Muscle layer of colon (tissue), 2 donors: ENCODE data around the gene SIGLEC12.

Source experiments
- H3K27ac ChIP-seq: one replicate; pipeline ENCODE4 v1.7.0; 2013; ENCODE audit warnings: low read depth, mild to moderate bottlenecking, low read length, moderate library complexity
- H3K27me3 ChIP-seq, 2 donors: one replicate each; pipeline ENCODE4 v1.7.0; 2013; ENCODE audit warnings: low read length in 2 of 2, mild to moderate bottlenecking in 2 of 2; ENCODE audit not compliant: insufficient read depth in 2 of 2, control insufficient read depth in 1 of 2
- H3K36me3 ChIP-seq: one replicate; pipeline ENCODE4 v1.7.0; 2013; ENCODE audit warnings: mild to moderate bottlenecking, low read length; ENCODE audit not compliant: insufficient read depth
- H3K4me1 ChIP-seq: one replicate; pipeline ENCODE4 v1.7.0; 2013; ENCODE audit warnings: mild to moderate bottlenecking, low read length; ENCODE audit not compliant: insufficient read depth
- H3K4me3 ChIP-seq, 2 donors: one replicate each; pipeline ENCODE4 v1.7.0; 2013; ENCODE audit warnings: low read length in 2 of 2, low read depth in 1 of 2, mild to moderate bottlenecking in 1 of 2, moderate library complexity in 1 of 2
- H3K9ac ChIP-seq: one replicate; pipeline ENCODE4 v1.7.0; 2013; ENCODE audit warnings: low read length
- H3K9me3 ChIP-seq: one replicate; pipeline ENCODE4 v1.7.0; 2013; ENCODE audit warnings: mild to moderate bottlenecking, low read length
- donor health status: abdominal sarcoma.
- donor health status: Adenocarcinoma of cecum.

SIGLEC12 gene

DNA sequence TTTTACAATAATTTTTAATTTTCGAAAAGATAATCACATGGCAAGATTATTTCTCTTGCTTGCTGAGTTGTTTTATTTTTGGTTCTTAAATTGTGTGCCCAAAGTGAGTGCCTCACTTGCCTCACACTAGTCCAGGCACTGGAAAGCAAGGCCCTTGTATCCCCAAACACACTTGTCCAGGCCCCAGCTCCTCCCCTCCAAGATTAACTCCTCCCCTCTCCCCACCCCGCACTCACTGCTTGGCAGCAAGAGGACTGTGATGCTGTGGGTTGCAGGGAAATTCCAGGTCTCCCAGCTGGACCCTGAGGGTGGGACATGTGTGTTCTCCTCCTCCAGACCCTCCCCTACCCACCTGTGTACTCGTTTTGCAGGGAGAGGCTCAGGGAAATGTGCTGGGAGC lies 3.9 kb downstream of the SIGLEC12 start:
- Histone ChIP-seq H3K27ac (no peak overlapping the region), H3K27me3 (no peaks in the 10 kb centered on the region), H3K4me1 (no peaks in the 10 kb centered on the region), H3K36me3 (no peaks in the 10 kb centered on the region), H3K4me3 (no peak overlapping the region), H3K9ac (no peak overlapping the region), H3K9me3 (no peaks in the 10 kb centered on the region)

DNA sequence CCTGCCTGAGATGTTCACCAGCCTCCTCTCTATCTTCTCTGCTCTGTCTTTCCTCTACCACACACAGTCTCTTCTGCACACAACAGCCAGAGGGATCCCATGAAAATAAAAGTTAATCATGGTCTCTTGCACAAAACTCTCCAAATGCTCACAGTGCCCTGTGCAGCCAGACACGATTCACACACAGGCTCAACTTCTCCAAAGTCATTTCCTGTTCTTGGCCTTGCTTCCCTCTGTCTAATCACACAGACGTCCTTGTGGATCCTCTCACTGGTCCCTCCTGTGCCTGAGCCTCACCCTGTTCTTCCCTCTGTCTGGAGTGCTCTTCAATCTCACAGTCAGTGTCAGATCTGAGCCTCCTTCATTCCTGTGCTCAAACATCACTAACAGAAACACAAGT lies 7.8 kb downstream of the SIGLEC12 start:
- H3K9ac ChIP-seq = no peak overlapping the region
- no peak overlapping the region for H3K27ac ChIP-seq
- H3K4me3 ChIP-seq = no peak overlapping the region
- H3K4me1 ChIP-seq = no peaks in the 10 kb centered on the region
- H3K36me3 ChIP-seq = no peaks in the 10 kb centered on the region
- H3K27me3 ChIP-seq = no peaks in the 10 kb centered on the region
- H3K9me3 ChIP-seq = no peaks in the 10 kb centered on the region

GRCh38 chr19:51491586-51491985 lies 10.0 kb downstream of the SIGLEC12 start:
- H3K9ac ChIP-seq = no peak overlapping the region

GRCh38 chr19:51490676-51491075 lies 10.9 kb downstream of the SIGLEC12 start:
- Histone ChIP-seq H3K27ac (no peak overlapping the region), H3K27me3 (no peaks in the 10 kb centered on the region), H3K4me1 (no peaks in the 10 kb centered on the region), H3K4me3 (no peak overlapping the region), H3K36me3 (no peaks in the 10 kb centered on the region), H3K9me3 (no peaks in the 10 kb centered on the region), H3K9ac (no peak overlapping the region)

More at GRCh38 chr19:51491586-51491985, 10.0 kb downstream of the SIGLEC12 start:
- Histone ChIP-seq H3K27ac (no peak overlapping the region), H3K4me3 (no peak overlapping the region), H3K4me1 (no peaks in the 10 kb centered on the region), H3K9me3 (no peaks in the 10 kb centered on the region), H3K27me3 (no peaks in the 10 kb centered on the region), H3K36me3 (no peaks in the 10 kb centered on the region)

- H3K36me3 ChIP-seq = no peaks in the 10 kb centered on the region
- no peak overlapping the region for H3K27ac ChIP-seq
- H3K9ac ChIP-seq = no peak overlapping the region
- no peaks in the 10 kb centered on the region for H3K9me3 ChIP-seq
- no peak overlapping the region for H3K4me3 ChIP-seq
- H3K27me3 ChIP-seq = no peaks in the 10 kb centered on the region
- no peaks in the 10 kb centered on the region for H3K4me1 ChIP-seq
Measured at GRCh38 chr19:51489113-51489512, 12.5 kb downstream of the SIGLEC12 start.

GRCh38 chr19:51488491-51488890 lies 13.1 kb downstream of the SIGLEC12 start:
- Histone ChIP-seq H3K27me3 (no peaks in the 10 kb centered on the region), H3K27ac (no peak overlapping the region)

GRCh38 chr19:51485960-51486660 lies 15.5 kb downstream of the SIGLEC12 start:
- no peak overlapping the region for H3K27ac ChIP-seq
- no peaks in the 10 kb centered on the region for H3K36me3 ChIP-seq
- H3K4me3 ChIP-seq = no peak overlapping the region
- H3K4me1 ChIP-seq = no peaks in the 10 kb centered on the region
- no peaks in the 10 kb centered on the region for H3K27me3 ChIP-seq
- H3K9ac ChIP-seq = no peak overlapping the region
- H3K9me3 ChIP-seq = no peaks in the 10 kb centered on the region

More at GRCh38 chr19:51488491-51488890, 13.1 kb downstream of the SIGLEC12 start:
- no peaks in the 10 kb centered on the region for H3K36me3 ChIP-seq
- no peaks in the 10 kb centered on the region for H3K4me1 ChIP-seq
- H3K9me3 ChIP-seq = no peaks in the 10 kb centered on the region
- no peak overlapping the region for H3K4me3 ChIP-seq
- H3K9ac ChIP-seq = no peak overlapping the region

DNA sequence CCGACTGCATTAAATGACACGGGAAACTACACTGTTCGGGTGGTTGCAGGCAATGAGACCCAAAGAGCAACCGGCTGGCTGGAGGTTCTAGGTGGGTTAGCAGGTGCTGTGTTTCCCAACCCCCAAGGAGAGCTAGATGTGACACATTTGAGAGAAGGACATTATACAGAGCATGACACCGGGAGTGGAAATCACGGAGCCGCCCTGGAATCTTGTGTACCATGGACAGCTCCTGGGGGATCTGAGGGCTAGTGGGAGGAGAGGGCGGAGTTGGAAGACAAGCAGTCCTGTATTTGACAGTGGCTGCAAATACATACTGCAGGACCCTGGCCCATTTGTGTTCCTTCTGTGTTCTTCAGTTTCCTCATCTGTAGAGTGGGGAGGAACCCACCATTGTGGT lies 21.0 kb downstream of the SIGLEC12 start:
- peaks cover 6 to 13% of the 10 kb centered on the region in 2 donors for H3K27me3 ChIP-seq

GRCh38 chr19:51479531-51480331 lies 21.9 kb downstream of the SIGLEC12 start:
- Histone ChIP-seq H3K4me1 (no peaks in the 10 kb centered on the region), H3K27ac (no peak overlapping the region), H3K27me3 (peaks cover 6 to 13% of the 10 kb centered on the region in 2 donors), H3K9me3 (no peaks in the 10 kb centered on the region), H3K36me3 (no peaks in the 10 kb centered on the region), H3K9ac (no peak overlapping the region), H3K4me3 (no peak overlapping the region)

More for the DNA sequence above, 21.0 kb downstream of the SIGLEC12 start:
- Histone ChIP-seq H3K4me3 (no peak overlapping the region), H3K4me1 (no peaks in the 10 kb centered on the region), H3K36me3 (no peaks in the 10 kb centered on the region), H3K27ac (no peak overlapping the region), H3K9me3 (no peaks in the 10 kb centered on the region), H3K9ac (no peak overlapping the region)

GRCh38 chr19:51478381-51479234 lies 23.0 kb downstream of the SIGLEC12 start, which contains the start of gene CEACAM18:
TSS of gene CEACAM18 (plus strand) at chr19:51478539.
- no peak within 1 kb of the TSS for H3K9ac ChIP-seq
- H3K4me3 ChIP-seq = no peak within 1 kb of the TSS
- peaks cover 6 to 14% of the 10 kb centered on the region in 2 donors for H3K27me3 ChIP-seq
- no peak within 1 kb of the TSS for H3K27ac ChIP-seq
- H3K9me3 ChIP-seq = no peaks in the 10 kb centered on the region
- H3K36me3 ChIP-seq = no peaks in the 10 kb centered on the region
- H3K4me1 ChIP-seq = no peaks in the 10 kb centered on the region

DNA sequence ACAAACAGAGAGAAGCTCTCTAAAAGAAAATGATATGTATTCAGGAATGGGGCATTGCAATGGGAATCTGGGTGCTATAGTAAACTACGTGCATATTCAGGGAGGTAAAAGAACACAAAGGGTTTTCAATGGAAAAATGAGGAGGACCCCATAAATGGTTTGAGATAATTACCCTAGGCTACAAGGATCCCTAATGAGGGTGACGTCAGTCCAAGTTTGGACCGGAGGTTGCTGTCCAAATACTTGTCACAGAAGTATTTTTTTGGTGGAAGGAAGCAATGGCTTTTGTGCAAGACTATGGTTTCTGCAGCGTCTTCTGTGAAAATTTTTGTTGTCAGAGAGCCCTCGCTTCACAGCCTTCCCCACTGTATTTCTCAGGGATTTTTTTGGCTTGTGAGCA lies 24.3 kb downstream of the SIGLEC12 start:
- Histone ChIP-seq H3K36me3 (no peaks in the 10 kb centered on the region), H3K4me1 (no peaks in the 10 kb centered on the region), H3K9ac (no peak overlapping the region), H3K27me3 (peaks cover 6 to 19% of the 10 kb centered on the region in 2 donors), H3K27ac (no peak overlapping the region), H3K9me3 (no peaks in the 10 kb centered on the region), H3K4me3 (no peak overlapping the region)
